Measurements from ENCODE around the gene PSTPIP2.
"Not testable (repeated sequence)": the region's sequence is repeated elsewhere in the genome, so short reads cannot be mapped to it uniquely, and the experiment has no call there.

PSTPIP2 gene

DNA sequence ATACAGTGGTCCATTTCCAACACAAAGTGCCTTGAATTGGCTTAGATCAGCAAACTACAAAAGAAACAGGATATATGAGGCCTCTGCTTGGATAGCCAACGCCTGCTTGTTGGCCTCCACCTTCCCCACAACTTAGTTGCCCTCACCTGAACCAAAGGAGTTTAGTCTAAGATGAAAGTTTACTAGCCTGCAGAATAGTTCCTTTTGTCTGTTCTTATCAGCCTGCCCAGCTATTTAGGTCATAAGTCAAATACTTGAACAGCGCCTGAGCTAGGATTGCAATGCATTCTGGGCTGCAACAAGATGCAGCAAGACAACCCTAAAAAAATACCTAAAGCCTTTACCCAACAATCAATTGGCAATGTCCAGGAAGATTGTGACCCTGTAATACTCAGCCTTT lies 91.8 kb downstream of the PSTPIP2 start:
- DNase-seq, result no peak

DNA sequence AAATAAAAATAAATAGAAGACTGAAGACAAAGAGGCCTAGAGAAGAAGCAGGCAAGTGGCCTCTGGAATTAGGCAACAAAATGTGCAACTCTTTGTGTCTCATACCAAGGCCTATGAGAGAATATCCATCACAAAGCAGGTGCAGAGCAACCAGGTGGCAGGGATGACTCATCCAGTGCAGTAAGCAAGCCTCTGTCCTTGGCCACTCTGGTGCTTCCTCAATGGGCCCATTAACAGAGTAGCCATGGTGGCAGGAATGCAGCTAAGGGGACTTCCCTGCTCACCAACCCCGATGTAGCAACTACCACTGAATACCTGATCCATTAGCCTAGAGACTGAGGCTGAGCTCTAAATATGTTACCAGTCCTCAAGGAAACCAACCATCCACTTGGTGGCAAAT lies 94.0 kb downstream of the PSTPIP2 start:
- peak; percentile 25 for DNase-seq

GRCh38 chr18:45976974-45977373 lies 95.1 kb downstream of the PSTPIP2 start:
- no peak for DNase-seq

DNA sequence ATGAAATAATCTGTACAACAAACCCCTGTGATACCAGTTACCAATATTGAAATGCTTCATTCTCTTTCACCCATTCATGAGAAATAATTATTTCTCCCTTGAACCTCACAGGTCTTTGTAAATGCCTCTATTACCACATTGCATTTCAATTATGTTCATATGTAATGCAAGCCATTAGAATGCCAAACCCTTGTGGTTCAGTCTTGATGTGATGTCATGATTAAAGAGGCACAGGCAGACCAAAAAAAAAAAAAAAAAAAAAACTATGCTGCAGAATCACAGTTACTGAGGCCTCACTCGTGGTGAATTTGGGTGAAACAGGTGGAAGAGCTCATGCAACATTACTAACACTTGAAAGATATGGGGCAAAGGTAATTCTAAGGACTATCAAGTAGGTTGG lies 95.5 kb downstream of the PSTPIP2 start:
- no peak for DNase-seq

DNA sequence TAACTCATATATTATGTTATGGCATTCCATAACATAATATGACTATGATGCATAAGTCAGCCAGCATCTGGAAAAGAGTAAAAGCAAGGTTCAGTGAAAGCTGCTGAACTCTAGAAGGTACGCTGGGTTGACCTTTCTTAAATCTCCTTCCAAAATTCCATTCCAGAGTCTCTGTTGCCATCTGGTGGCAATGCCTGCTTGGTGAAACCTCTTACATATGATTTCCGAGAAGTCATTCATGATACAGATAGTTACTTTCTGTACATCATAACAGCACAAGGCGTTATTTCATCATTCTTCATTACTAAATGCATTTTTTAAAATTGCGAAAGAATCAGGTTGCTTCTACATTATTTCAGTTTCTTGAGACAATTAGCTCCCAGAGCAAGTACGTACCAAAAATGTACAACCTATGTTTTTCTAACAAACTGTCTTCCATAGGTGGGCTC lies 97.9 kb downstream of the PSTPIP2 start:
- peak; percentile 73 for DNase-seq

GRCh38 chr18:45967007-45967706 lies 104.9 kb downstream of the PSTPIP2 start, which contains the start of gene EPG5:
EPG5 (minus strand) TSS chr18:45967329; CDS start chr18:45967239, 90 bp downstream.
- peak; percentile 73 for DNase-seq

- not testable (repeated sequence) for DNase-seq
Measured at GRCh38 chr18:45964913-45965312, 107.1 kb downstream of the PSTPIP2 start.

GRCh38 chr18:45962866-45963265 lies 109.2 kb downstream of the PSTPIP2 start:
- DNase-seq, result no peak

- DNase-seq, result no peak
Measured at GRCh38 chr18:45962461-45962860, 109.6 kb downstream of the PSTPIP2 start.

- not testable (repeated sequence) for DNase-seq
Measured at GRCh38 chr18:45959484-45959883, 112.6 kb downstream of the PSTPIP2 start.

GRCh38 chr18:45958730-45959129 lies 113.3 kb downstream of the PSTPIP2 start:
- no peak for DNase-seq

DNA sequence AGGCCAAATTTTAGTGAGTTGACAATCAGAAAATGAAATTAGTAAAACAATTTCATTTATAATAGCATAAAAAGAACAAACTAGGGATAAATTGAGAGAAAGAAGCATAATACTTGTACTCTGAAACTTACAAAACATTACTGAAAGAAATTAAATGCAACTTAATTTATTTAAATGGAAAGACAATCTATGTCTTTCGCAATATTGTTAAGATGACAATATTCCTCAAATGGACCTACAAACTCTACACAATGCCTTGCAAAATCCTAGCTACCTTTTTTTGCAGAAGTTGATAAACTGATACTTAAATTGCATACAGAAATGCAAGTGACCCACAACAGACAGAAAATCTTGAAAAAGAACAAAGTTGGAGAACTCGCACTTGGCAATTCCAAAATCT lies 114.0 kb downstream of the PSTPIP2 start:
- DNase-seq, result no peak

- DNase-seq, result no peak
Measured at GRCh38 chr18:45957100-45957499, 115.0 kb downstream of the PSTPIP2 start.

DNA sequence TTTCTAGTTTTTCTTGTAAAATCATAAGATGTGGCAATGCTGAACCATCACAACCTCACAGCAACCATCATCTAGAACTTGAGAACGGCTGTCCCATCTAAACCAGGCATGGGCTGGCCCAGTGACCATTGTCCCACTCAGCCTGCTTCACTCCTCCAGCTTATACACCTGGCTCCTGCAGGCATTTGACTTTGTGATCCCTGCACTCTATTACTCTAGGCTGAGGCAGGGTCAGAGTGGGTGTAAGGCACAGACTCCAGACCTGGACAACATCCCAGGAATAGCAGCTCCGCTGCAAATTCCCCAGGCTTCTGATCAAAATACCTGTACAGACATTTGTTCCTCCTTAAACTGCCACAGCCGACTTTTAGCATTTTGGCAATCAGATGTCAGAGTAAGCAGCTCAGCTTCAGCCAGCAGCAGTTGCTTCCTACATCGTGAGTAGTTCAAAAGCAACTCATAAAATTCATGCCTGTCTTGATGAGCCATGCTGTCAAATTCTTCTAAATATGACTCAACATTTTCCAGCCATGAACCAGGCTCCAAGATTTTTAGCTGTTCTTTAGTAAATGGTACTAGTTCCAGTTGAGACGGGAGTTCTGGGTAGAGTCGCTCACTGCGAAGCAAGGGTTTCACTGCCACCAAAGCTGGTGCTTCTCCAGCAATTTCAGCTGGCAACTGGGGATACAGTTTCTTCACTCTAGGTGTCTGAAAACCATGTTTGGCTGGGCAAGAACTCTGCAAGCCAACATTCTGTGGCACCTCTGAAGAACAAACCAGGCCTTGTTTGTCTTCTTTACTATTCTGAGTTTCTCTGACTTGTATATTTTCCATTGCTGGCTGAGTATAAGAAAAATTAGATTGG lies 117.8 kb downstream of the PSTPIP2 start:
- no peak for DNase-seq

GRCh38 chr18:45951016-45951714 lies 120.9 kb downstream of the PSTPIP2 start:
- DNase-seq, result no peak

- no peak for DNase-seq
Measured at GRCh38 chr18:45945669-45946068, 126.4 kb downstream of the PSTPIP2 start.

DNA sequence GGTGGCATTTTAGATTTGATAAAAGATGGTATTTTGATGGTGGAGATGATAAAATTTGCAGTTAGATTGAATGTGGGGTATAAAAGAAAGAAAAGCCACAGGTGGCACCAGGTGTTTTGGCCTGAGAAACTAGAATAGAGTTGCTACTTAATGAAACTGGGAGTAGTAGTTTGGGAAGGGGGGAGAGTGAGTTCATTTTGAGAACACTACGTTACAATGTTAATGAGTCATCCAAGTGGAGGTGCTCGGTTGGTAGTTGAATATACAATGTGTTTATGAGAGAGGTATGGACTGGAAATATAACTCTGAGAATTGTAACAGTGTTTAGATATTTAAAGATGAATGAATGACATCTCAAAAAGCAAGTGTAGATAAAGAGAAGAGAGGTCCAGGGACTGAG lies 131.3 kb downstream of the PSTPIP2 start:
- DNase-seq, result no peak

DNA sequence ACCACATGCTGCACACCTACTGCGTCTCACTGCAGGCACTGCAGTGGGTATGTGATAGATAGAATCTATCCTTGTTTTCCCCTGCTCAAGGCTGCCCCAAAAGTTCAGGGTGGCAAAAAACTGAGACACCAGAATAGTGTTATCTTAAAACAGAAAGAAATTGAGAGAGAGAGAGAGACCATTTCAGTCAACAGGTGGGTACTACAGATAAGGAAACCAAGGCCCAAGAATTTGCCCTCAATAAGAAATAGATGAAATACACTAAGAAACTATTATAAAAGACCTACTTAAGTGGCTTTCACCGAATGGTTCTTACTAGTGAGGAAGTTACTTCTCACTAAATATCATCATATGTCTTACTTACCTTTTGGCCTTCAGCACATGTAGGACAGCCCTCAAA lies 132.8 kb downstream of the PSTPIP2 start:
- no peak for DNase-seq

- no peak for DNase-seq
Measured at GRCh38 chr18:45938488-45938935, 133.5 kb downstream of the PSTPIP2 start.

GRCh38 chr18:45935591-45936335 lies 136.3 kb downstream of the PSTPIP2 start:
- no peak for DNase-seq
